VCaP (cell line): ENCODE measurements around the gene RNASET2.

Experiments
- H3K27ac ChIP-seq: fragments of 450-650 bp; 2 replicates; pipeline ENCODE4 v1.5.1; 2017
- TF ChIP-seq, protein P1 (sequence below): fragments of 450-650 bp; conservative IDR thresholded peaks from 2 replicates; pipeline ENCODE4 v1.5.1; 2017; ENCODE audit warnings: mild to moderate bottlenecking, moderate library complexity

Gene RNASET2

DNA sequence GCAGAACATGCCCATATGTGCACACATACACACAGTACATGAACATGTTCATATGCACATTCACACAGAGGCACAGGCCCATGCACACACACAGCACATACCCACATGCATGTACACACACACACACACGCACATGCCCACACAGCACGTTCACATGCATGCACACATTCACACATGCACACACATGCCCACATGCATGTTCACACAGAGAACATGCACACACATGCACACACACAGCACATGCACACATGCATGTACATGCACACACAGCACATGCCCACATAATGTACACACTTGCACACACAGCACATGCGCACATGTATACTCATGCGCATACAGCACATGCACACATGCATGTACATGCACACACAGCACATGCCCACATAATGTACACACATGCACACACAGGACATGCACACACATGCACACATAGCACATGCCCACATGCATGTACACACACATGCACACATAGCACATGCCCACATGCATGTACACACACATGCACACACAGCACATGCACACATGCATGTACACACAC, 25.9 kb downstream of the RNASET2 start:
- TF ChIP-seq, protein P1, sequence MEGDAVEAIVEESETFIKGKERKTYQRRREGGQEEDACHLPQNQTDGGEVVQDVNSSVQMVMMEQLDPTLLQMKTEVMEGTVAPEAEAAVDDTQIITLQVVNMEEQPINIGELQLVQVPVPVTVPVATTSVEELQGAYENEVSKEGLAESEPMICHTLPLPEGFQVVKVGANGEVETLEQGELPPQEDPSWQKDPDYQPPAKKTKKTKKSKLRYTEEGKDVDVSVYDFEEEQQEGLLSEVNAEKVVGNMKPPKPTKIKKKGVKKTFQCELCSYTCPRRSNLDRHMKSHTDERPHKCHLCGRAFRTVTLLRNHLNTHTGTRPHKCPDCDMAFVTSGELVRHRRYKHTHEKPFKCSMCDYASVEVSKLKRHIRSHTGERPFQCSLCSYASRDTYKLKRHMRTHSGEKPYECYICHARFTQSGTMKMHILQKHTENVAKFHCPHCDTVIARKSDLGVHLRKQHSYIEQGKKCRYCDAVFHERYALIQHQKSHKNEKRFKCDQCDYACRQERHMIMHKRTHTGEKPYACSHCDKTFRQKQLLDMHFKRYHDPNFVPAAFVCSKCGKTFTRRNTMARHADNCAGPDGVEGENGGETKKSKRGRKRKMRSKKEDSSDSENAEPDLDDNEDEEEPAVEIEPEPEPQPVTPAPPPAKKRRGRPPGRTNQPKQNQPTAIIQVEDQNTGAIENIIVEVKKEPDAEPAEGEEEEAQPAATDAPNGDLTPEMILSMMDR, result no peak
- no peak overlapping the region for H3K27ac ChIP-seq

- TF ChIP-seq, protein P1, result no peak
- H3K27ac ChIP-seq, result no peak overlapping the region
Observed at GRCh38 chr6:166929542-166930189, 26.7 kb downstream of the RNASET2 start.

- TF ChIP-seq, protein P1, result no peak
- H3K27ac ChIP-seq, result no peak overlapping the region
Observed at GRCh38 chr6:166928644-166929541, 27.5 kb downstream of the RNASET2 start.

- H3K27ac ChIP-seq, result no peak overlapping the region
Observed at GRCh38 chr6:166927935-166928643, 28.3 kb downstream of the RNASET2 start.

GRCh38 chr6:166927240-166927934, 29.0 kb downstream of the RNASET2 start:
- no peak overlapping the region for H3K27ac ChIP-seq
- TF ChIP-seq, protein P1, result no peak

More at GRCh38 chr6:166927935-166928643, 28.3 kb downstream of the RNASET2 start:
- TF ChIP-seq, protein P1, result no peak

GRCh38 chr6:166926748-166927147, 29.6 kb downstream of the RNASET2 start:
- TF ChIP-seq, protein P1, result no peak
- H3K27ac ChIP-seq, result no peak overlapping the region
